Ectodermal cell (in vitro differentiated cells): ENCODE measurements around the gene HSP90AB1.
"Not testable (repeated sequence)": the region's sequence is repeated elsewhere in the genome, so short reads cannot be mapped to it uniquely, and the experiment has no call there.

Source experiments
- H3K27ac ChIP-seq: 2 replicates; pipeline ENCODE4 v1.7.0; 2013; ENCODE audit warnings: mild to moderate bottlenecking, low read depth, low read length; ENCODE audit not compliant: insufficient read depth, poor library complexity, severe bottlenecking
- H3K27me3 ChIP-seq: 2 replicates; pipeline ENCODE4 v1.7.0; 2013; ENCODE audit warnings: mild to moderate bottlenecking, low read length; ENCODE audit not compliant: insufficient read depth, control insufficient read depth, poor library complexity, severe bottlenecking
- H3K36me3 ChIP-seq: one replicate; pipeline ENCODE4 v1.7.0; 2013; ENCODE audit warnings: low read length; ENCODE audit not compliant: control insufficient read depth, insufficient read depth
- H3K4me1 ChIP-seq: one replicate; pipeline ENCODE4 v1.7.0; 2013; ENCODE audit warnings: low read length; ENCODE audit not compliant: control insufficient read depth, insufficient read depth
- H3K4me3 ChIP-seq: 2 replicates; pipeline ENCODE4 v1.7.0; 2013; ENCODE audit warnings: low read depth, low read length, control low read depth; ENCODE audit not compliant: insufficient read depth
- H3K9me3 ChIP-seq: 2 replicates; pipeline ENCODE4 v1.7.0; 2013; ENCODE audit warnings: mild to moderate bottlenecking, low read length, moderate library complexity; ENCODE audit not compliant: control insufficient read depth
- WGBS, 2 experiments: methylation state at CpG; one replicate each; pipeline ENCODE4 v1.1.7; 2013; ENCODE audit warnings: missing lambda C conversion rate in 2 of 2; 5-methylcytosine and 5-hydroxymethylcytosine counted together

HSP90AB1 gene

GRCh38 chr6:44228433-44228832, 18.5 kb upstream of the HSP90AB1 start:
- peaks cover 10% of the 10 kb centered on the region for H3K36me3 ChIP-seq
- WGBS, 2 experiments: 94 to 96% methylated on average over 7 of the region's 7 CpGs
- no peak overlapping the region for H3K4me3 ChIP-seq
- peaks cover 31% of the 10 kb centered on the region for H3K4me1 ChIP-seq
- H3K27me3 ChIP-seq: no peaks in the 10 kb centered on the region
- H3K27ac ChIP-seq: no peak overlapping the region
- H3K9me3 ChIP-seq: no peaks in the 10 kb centered on the region

GRCh38 chr6:44228836-44229235, 18.1 kb upstream of the HSP90AB1 start:
- Histone ChIP-seq H3K4me1 (peaks cover 31% of the 10 kb centered on the region), H3K4me3 (no peak overlapping the region), H3K27ac (no peak overlapping the region), H3K9me3 (no peaks in the 10 kb centered on the region), H3K36me3 (peaks cover 12% of the 10 kb centered on the region), H3K27me3 (no peaks in the 10 kb centered on the region)
- 82 to 83% methylated on average over 5 of the region's 5 CpGs for WGBS, 2 experiments

GRCh38 chr6:44229376-44230033, 17.4 kb upstream of the HSP90AB1 start:
- 94 to 95% methylated on average over 11 of the region's 11 CpGs for WGBS, 2 experiments

GRCh38 chr6:44230034-44230675, 16.7 kb upstream of the HSP90AB1 start:
- no peak overlapping the region for H3K4me3 ChIP-seq
- H3K27me3 ChIP-seq: no peaks in the 10 kb centered on the region
- H3K36me3 ChIP-seq: peaks cover 12% of the 10 kb centered on the region
- 92 to 93% methylated on average over 10 of the region's 10 CpGs for WGBS, 2 experiments
- no peak overlapping the region for H3K27ac ChIP-seq
- no peaks in the 10 kb centered on the region for H3K9me3 ChIP-seq
- peaks cover 28% of the 10 kb centered on the region for H3K4me1 ChIP-seq

More at GRCh38 chr6:44229376-44230033, 17.4 kb upstream of the HSP90AB1 start:
- Histone ChIP-seq H3K27ac (no peak overlapping the region), H3K36me3 (peaks cover 12% of the 10 kb centered on the region), H3K4me1 (peaks cover 31% of the 10 kb centered on the region), H3K4me3 (no peak overlapping the region), H3K27me3 (no peaks in the 10 kb centered on the region), H3K9me3 (no peaks in the 10 kb centered on the region)

- peaks cover 12% of the 10 kb centered on the region for H3K36me3 ChIP-seq
- not testable (repeated sequence) for H3K27me3 ChIP-seq, H3K4me3 ChIP-seq, H3K27ac ChIP-seq, H3K9me3 ChIP-seq
- WGBS, 2 experiments: 93 to 95% methylated on average over 9 of the region's 9 CpGs
- peaks cover 18% of the 10 kb centered on the region for H3K4me1 ChIP-seq
Observed at GRCh38 chr6:44231426-44231825, 15.5 kb upstream of the HSP90AB1 start.

GRCh38 chr6:44232676-44233566, 14.0 kb upstream of the HSP90AB1 start:
- Histone ChIP-seq H3K4me1 (peaks cover 15% of the 10 kb centered on the region), H3K36me3 (peaks cover 12% of the 10 kb centered on the region), H3K27ac (no peak overlapping the region), H3K27me3 (no peaks in the 10 kb centered on the region), H3K4me3 (no peak overlapping the region), H3K9me3 (no peaks in the 10 kb centered on the region)
- 91 to 93% methylated on average over 16 of the region's 16 CpGs for WGBS, 2 experiments

GRCh38 chr6:44233567-44234100, 13.3 kb upstream of the HSP90AB1 start:
- WGBS, 2 experiments: 90 to 94% methylated on average over 14 of the region's 14 CpGs
- Histone ChIP-seq H3K9me3 (no peaks in the 10 kb centered on the region), H3K36me3 (peaks cover 12% of the 10 kb centered on the region), H3K4me3 (no peak overlapping the region), H3K27ac (peak overlapping the region; percentile 30), H3K4me1 (peaks cover 15% of the 10 kb centered on the region), H3K27me3 (no peaks in the 10 kb centered on the region)

GRCh38 chr6:44234101-44235025, 12.5 kb upstream of the HSP90AB1 start:
- Histone ChIP-seq H3K9me3 (no peaks in the 10 kb centered on the region), H3K27ac (peak overlapping the region; percentile 84), H3K27me3 (no peaks in the 10 kb centered on the region), H3K36me3 (peaks cover 12% of the 10 kb centered on the region), H3K4me1 (peaks cover 15% of the 10 kb centered on the region), H3K4me3 (no peak overlapping the region)
- WGBS, 2 experiments: 62 to 63% methylated on average over 5 of the region's 5 CpGs

- peaks cover 15% of the 10 kb centered on the region for H3K4me1 ChIP-seq
- no peaks in the 10 kb centered on the region for H3K27me3 ChIP-seq
- WGBS, 2 experiments: 82% methylated on average over 6 of the region's 6 CpGs
- H3K36me3 ChIP-seq: peaks cover 12% of the 10 kb centered on the region
- H3K9me3 ChIP-seq: no peaks in the 10 kb centered on the region
- H3K4me3 ChIP-seq: no peak overlapping the region
- H3K27ac ChIP-seq: no peak overlapping the region
Observed at GRCh38 chr6:44235269-44235668, 11.6 kb upstream of the HSP90AB1 start.
